HCT116 (cell line): ENCODE data around the gene UNC5C. TPM values are rescaled to one million over a fixed set of nuclear protein-coding genes. Genes with fewer than 3 reads are reported as not detected.

Experiments used
- ATAC-seq: fragments of 200-7000 bp; cut with Tn5 transposase; 2 replicates; pipeline ENCODE4 v1.9.1; 2020; ENCODE audit warnings: mild to moderate bottlenecking, moderate library complexity
- BruUV-seq: library from RNA; stranded (reverse); fragments of 400-500 nt; replicated peaks from 2 replicates; lab custom pipeline; 2021; lab: Mats Ljungman, UMichigan
- CTCF ChIA-PET: fragments of 300-600 bp; sonication (Branson Sonifier 250); formaldehyde crosslinking; loops from one replicate; lab custom pipeline; 2021; ENCODE audit warnings: antibody characterized with exemption; lab: Charles Lee
- POLR2A ChIA-PET: fragments of 300-600, 350-600 bp; sonication (Branson Sonifier 250); formaldehyde crosslinking; loops from one replicate; lab custom pipeline; 2021; ENCODE audit warnings: antibody characterized with exemption; lab: Charles Lee
- RAD21 ChIA-PET, 2 experiments: fragments of 300-600 bp; sonication (Branson Sonifier 250); formaldehyde crosslinking; loops; one replicate each; lab custom pipeline; 2023; ENCODE audit warnings: low total read pairs in 2 of 2; ENCODE audit not compliant: uncharacterized antibody in 2 of 2, unreplicated experiment in 2 of 2, low non-redundant PET in 1 of 2; lab: Charles Lee
- DNase-seq: peaks from one replicate; pipeline ENCODE4 v3.0.0-alpha.2; 2010; ENCODE audit warnings: low read depth, low spot score
- H2AFZ ChIP-seq: fragments of 200-600 bp; shearing (Covaris generic), sonication (generic); 2 replicates; pipeline ENCODE4 v1.6.1; 2017; ENCODE audit warnings: low read depth, mixed run types, mixed read lengths, antibody characterized with exemption, low read length; ENCODE audit not compliant: poor library complexity, severe bottlenecking
- H3K27ac ChIP-seq: 2 replicates; pipeline ENCODE4 v1.5.1; 2012; ENCODE audit warnings: low read depth, low read length
- H3K27me3 ChIP-seq: fragments of 200-600 bp; sonication (generic); 2 replicates; pipeline ENCODE4 v1.6.1; 2016; ENCODE audit warnings: mixed run types, low read length, mixed read lengths; ENCODE audit not compliant: insufficient read depth
- H3K36me3 ChIP-seq, 2 experiments: fragments of 200-500 bp in 1 of 2; fragments of 200-600 bp in 1 of 2; sonication (Bioruptor generic) in 1 of 2; sonication (generic) in 1 of 2; 2 replicates each; pipeline versions ENCODE4 v1.5.1 to v1.6.1; 2014 to 2016; ENCODE audit warnings: low read length in 2 of 2, inconsistent platforms in 1 of 2, mixed read lengths in 1 of 2, mixed run types in 1 of 2; ENCODE audit not compliant: insufficient read depth in 2 of 2, control insufficient read depth in 1 of 2
- H3K4me1 ChIP-seq, 2 experiments: fragments of 200-600 bp in 1 of 2; sonication (generic) in 1 of 2; 2 replicates each; pipeline versions ENCODE4 v1.5.1 to v1.6.1; 2012 to 2017; ENCODE audit warnings: low read length in 2 of 2, inconsistent platforms in 1 of 2, mild to moderate bottlenecking in 1 of 2, mixed read lengths in 1 of 2, mixed run types in 1 of 2, moderate library complexity in 1 of 2; ENCODE audit not compliant: insufficient read depth in 2 of 2, control insufficient read depth in 1 of 2
- H3K4me2 ChIP-seq: fragments of 200-600 bp; sonication (generic); 2 replicates; pipeline ENCODE4 v1.6.1; 2017; ENCODE audit warnings: mixed run types, low read length, mixed read lengths
- H3K4me3 ChIP-seq, 2 experiments: fragments of 200-600 bp in 1 of 2; sonication (generic) in 1 of 2; replicated peaks in 1 of 2; 2 replicates each; pipeline ENCODE4 v1.5.1; 2011 to 2016; ENCODE audit warnings: low read length in 2 of 2, control low read depth in 1 of 2, low read depth in 1 of 2, mild to moderate bottlenecking in 1 of 2, mixed read lengths in 1 of 2, mixed run types in 1 of 2
- H3K79me2 ChIP-seq: fragments of 200-600 bp; sonication (generic); 2 replicates; pipeline ENCODE4 v1.6.1; 2017; ENCODE audit warnings: mild to moderate bottlenecking, mixed run types, low read length, moderate library complexity, mixed read lengths; ENCODE audit not compliant: insufficient read depth
- H3K9ac ChIP-seq: fragments of 200-600 bp; sonication (generic); 2 replicates; pipeline ENCODE4 v1.6.1; 2016; ENCODE audit warnings: low read length, mixed read lengths
- H3K9me2 ChIP-seq: fragments of 200-600 bp; sonication (generic), shearing (Covaris generic); 2 replicates; pipeline ENCODE4 v1.6.1; 2017; ENCODE audit warnings: mixed run types, mild to moderate bottlenecking, moderate library complexity; ENCODE audit not compliant: insufficient read depth
- H3K9me3 ChIP-seq, 2 experiments: fragments of 200-500 bp in 1 of 2; fragments of 200-600 bp in 1 of 2; sonication (Bioruptor generic) in 1 of 2; sonication (generic) in 1 of 2; 2 replicates each; pipeline ENCODE4 v1.6.1; 2014 to 2017; ENCODE audit warnings: low read length in 2 of 2, mixed read lengths in 2 of 2, inconsistent platforms in 1 of 2, low read depth in 1 of 2, mild to moderate bottlenecking in 1 of 2, mixed run types in 1 of 2, moderate library complexity in 1 of 2; ENCODE audit not compliant: control insufficient read depth in 1 of 2, insufficient read depth in 1 of 2
- H4K20me1 ChIP-seq: fragments of 200-600 bp; sonication (generic), shearing (Covaris generic); 2 replicates; pipeline ENCODE4 v1.6.1; 2017; ENCODE audit warnings: mixed run types, mild to moderate bottlenecking, moderate library complexity; ENCODE audit not compliant: insufficient read depth
- CBX3 ChIP-seq: IDR thresholded peaks from 2 replicates; pipeline ENCODE4 v1.6.1; 2012; ENCODE audit warnings: low read depth
- CEBPB ChIP-seq: IDR thresholded peaks from 2 replicates; pipeline ENCODE4 v1.6.1; 2012; ENCODE audit warnings: low read depth
- EGR1 ChIP-seq: IDR thresholded peaks from 2 replicates; pipeline ENCODE4 v1.6.1; 2012; ENCODE audit warnings: low read depth
- ELF1 ChIP-seq: IDR thresholded peaks from 2 replicates; pipeline ENCODE4 v1.6.1; 2012; ENCODE audit warnings: low read depth, borderline replicate concordance
- EZH2 ChIP-seq: fragments of 200-600 bp; sonication (generic); IDR thresholded peaks from 2 replicates; pipeline ENCODE4 v1.6.1; 2017; ENCODE audit warnings: antibody characterized with exemption, mixed run types
- FOSL1 ChIP-seq: IDR thresholded peaks from 2 replicates; pipeline ENCODE4 v1.6.1; 2012; ENCODE audit warnings: low read depth
- JUND ChIP-seq: IDR thresholded peaks from 2 replicates; pipeline ENCODE4 v1.6.1; 2012
- POLR2AphosphoS5 ChIP-seq: IDR thresholded peaks from 2 replicates; pipeline ENCODE4 v1.6.1; 2011; ENCODE audit warnings: mild to moderate bottlenecking, low read depth, low read length, moderate library complexity
- SIN3A ChIP-seq: IDR thresholded peaks from 2 replicates; pipeline ENCODE4 v1.6.1; 2012; ENCODE audit warnings: low read depth
- SP1 ChIP-seq: IDR thresholded peaks from 2 replicates; pipeline ENCODE4 v1.6.1; 2012; ENCODE audit warnings: low read depth
- SRF ChIP-seq: IDR thresholded peaks from 2 replicates; pipeline ENCODE4 v1.6.1; 2012; ENCODE audit warnings: low read depth
- ZFX ChIP-seq: fragments of 450-650 bp; IDR thresholded peaks from 2 replicates; pipeline ENCODE4 v1.6.1; 2017
- intact Hi-C: fragments of 100-400 bp; cut with micrococcal nuclease; formaldehyde crosslinking; loops from 2 replicates; pipeline ENCODE4 v1.10.0; 2022
- total RNA-seq: library from RNA; stranded (reverse); gene quantifications from one replicate; pipeline ENCODE4 v1.2.1, GENCODE V29; 2021; ENCODE audit not compliant: unreplicated experiment
- TF ChIP-seq, protein P1 (sequence below), 3 experiments: fragments of 200-600 bp in 1 of 3; sonication (generic) in 1 of 3; IDR thresholded peaks in 2 of 3; conservative IDR thresholded peaks in 1 of 3; 2 replicates each; pipeline ENCODE4 v1.5.1; 2012 to 2017; ENCODE audit warnings: low read depth in 2 of 3, low read length in 2 of 3, antibody characterized with exemption in 1 of 3, borderline replicate concordance in 1 of 3, control low read depth in 1 of 3, mild to moderate bottlenecking in 1 of 3, mixed read lengths in 1 of 3, mixed run types in 1 of 3, moderate library complexity in 1 of 3; ENCODE audit not compliant: insufficient read depth in 1 of 3
- TF ChIP-seq, protein P2 (sequence below): IDR thresholded peaks from 2 replicates; pipeline ENCODE4 v1.6.1; 2011; ENCODE audit warnings: mild to moderate bottlenecking, low read length, moderate library complexity; ENCODE audit not compliant: insufficient replicate concordance; ENCODE audit errors: extremely low read depth
- TF ChIP-seq, protein P3 (sequence below): IDR thresholded peaks from 2 replicates; pipeline ENCODE4 v1.6.1; 2012

The UNC5C gene
- total RNA-seq, 1 experiment from 2014 or later, result not detected

DNA sequence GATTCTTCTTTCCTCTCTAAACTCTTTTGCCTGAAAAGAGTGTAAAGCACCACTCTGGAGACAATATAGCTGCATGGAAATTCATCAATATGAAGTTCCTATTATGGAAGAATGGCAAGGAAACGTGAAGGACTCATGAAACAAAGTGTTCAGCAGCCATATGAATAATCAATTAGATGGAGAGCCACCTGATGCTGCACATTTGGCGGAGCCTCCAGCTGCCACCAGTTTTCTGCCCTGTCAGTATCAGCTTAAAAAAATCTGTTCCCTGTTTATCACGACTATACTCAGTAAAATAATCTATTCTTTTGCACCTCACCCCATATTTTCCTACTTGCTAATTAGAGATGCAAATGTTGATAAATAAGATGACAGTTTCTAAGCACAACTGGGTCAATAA, 276.0 kb downstream of the UNC5C start:
- no peak for ATAC-seq

More for the DNA sequence above, 276.0 kb downstream of the UNC5C start:
- H3K27me3 ChIP-seq, result no peaks in the 10 kb centered on the region
- BruUV-seq, result no TSS peak
- no peak overlapping the region for H3K4me3 ChIP-seq
- TF ChIP-seq, protein P1, sequence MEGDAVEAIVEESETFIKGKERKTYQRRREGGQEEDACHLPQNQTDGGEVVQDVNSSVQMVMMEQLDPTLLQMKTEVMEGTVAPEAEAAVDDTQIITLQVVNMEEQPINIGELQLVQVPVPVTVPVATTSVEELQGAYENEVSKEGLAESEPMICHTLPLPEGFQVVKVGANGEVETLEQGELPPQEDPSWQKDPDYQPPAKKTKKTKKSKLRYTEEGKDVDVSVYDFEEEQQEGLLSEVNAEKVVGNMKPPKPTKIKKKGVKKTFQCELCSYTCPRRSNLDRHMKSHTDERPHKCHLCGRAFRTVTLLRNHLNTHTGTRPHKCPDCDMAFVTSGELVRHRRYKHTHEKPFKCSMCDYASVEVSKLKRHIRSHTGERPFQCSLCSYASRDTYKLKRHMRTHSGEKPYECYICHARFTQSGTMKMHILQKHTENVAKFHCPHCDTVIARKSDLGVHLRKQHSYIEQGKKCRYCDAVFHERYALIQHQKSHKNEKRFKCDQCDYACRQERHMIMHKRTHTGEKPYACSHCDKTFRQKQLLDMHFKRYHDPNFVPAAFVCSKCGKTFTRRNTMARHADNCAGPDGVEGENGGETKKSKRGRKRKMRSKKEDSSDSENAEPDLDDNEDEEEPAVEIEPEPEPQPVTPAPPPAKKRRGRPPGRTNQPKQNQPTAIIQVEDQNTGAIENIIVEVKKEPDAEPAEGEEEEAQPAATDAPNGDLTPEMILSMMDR (IDR thresholded peaks at IDR 0.05 in 2 of 3, conservative IDR thresholded peaks at IDR 0.05 in 1 of 3; ENCODE audit: borderline replicate concordance in 1 of 3, insufficient read depth in 1 of 3, low read depth in 2 of 3, low read length in 2 of 3), result no peak
- TF ChIP-seq, protein P2, sequence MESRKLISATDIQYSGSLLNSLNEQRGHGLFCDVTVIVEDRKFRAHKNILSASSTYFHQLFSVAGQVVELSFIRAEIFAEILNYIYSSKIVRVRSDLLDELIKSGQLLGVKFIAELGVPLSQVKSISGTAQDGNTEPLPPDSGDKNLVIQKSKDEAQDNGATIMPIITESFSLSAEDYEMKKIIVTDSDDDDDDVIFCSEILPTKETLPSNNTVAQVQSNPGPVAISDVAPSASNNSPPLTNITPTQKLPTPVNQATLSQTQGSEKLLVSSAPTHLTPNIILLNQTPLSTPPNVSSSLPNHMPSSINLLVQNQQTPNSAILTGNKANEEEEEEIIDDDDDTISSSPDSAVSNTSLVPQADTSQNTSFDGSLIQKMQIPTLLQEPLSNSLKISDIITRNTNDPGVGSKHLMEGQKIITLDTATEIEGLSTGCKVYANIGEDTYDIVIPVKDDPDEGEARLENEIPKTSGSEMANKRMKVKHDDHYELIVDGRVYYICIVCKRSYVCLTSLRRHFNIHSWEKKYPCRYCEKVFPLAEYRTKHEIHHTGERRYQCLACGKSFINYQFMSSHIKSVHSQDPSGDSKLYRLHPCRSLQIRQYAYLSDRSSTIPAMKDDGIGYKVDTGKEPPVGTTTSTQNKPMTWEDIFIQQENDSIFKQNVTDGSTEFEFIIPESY, result no peak
- TF ChIP-seq SRF, result no peak
- TF ChIP-seq EZH2, result no peak
- TF ChIP-seq EGR1, result no peak
- TF ChIP-seq POLR2AphosphoS5, result no peak
- no peak for TF ChIP-seq CBX3
- no peak for TF ChIP-seq ZFX
- TF ChIP-seq SIN3A, result no peak
- no peak for TF ChIP-seq ELF1
- TF ChIP-seq JUND, result no peak
- no peak for TF ChIP-seq CEBPB
- no peak for TF ChIP-seq SP1
- TF ChIP-seq FOSL1, result no peak
- TF ChIP-seq, protein P3, sequence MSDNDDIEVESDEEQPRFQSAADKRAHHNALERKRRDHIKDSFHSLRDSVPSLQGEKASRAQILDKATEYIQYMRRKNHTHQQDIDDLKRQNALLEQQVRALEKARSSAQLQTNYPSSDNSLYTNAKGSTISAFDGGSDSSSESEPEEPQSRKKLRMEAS, result no peak
- CTCF ChIA-PET, result no interaction called here
- H3K9me3 ChIP-seq, result no peaks in the 10 kb centered on the region
- no peak overlapping the region for H3K27ac ChIP-seq
- H3K79me2 ChIP-seq, result no peaks in the 10 kb centered on the region
- intact Hi-C loops, result no loop called here
- no peaks in the 10 kb centered on the region for H3K36me3 ChIP-seq
- no peaks in the 10 kb centered on the region for H3K4me1 ChIP-seq
- H3K4me2 ChIP-seq, result no peak overlapping the region
- POLR2A ChIA-PET, result no interaction called here
- no peak overlapping the region for H3K9ac ChIP-seq
- DNase-seq, result no peak
- H4K20me1 ChIP-seq, result no peaks in the 10 kb centered on the region
- H2AFZ ChIP-seq, result no peak overlapping the region
- RAD21 ChIA-PET, result no interaction called here
- no peaks in the 10 kb centered on the region for H3K9me2 ChIP-seq
